H1 (cell line): ENCODE data around the gene MICU2. TPM values are rescaled to one million over a fixed set of nuclear protein-coding genes. Genes with fewer than 3 reads are reported as not detected.

ENCODE experiments used
- CTCF ChIA-PET: fragments of 300-600 bp; sonication (Branson Sonifier 250); formaldehyde crosslinking; loops from one replicate; lab custom pipeline; 2021; ENCODE audit not compliant: partially characterized antibody; lab: Charles Lee
- POLR2A ChIA-PET: fragments of 300-600 bp; sonication (Branson Sonifier 250); formaldehyde crosslinking; loops from one replicate; lab custom pipeline; 2021; ENCODE audit warnings: inconsistent platforms; ENCODE audit not compliant: partially characterized antibody; lab: Charles Lee
- DNase-seq, 2 experiments: peaks; one replicate each; pipeline versions ENCODE4 v3.0.0 to v3.0.0-alpha.2; 2010 to 2022; ENCODE audit warnings: low spot score in 2 of 2, low read depth in 1 of 2, mixed read lengths in 1 of 2
- FAIRE-seq: peaks from 2 replicates; lab custom pipeline; 2011; peaks lifted over from hg19 to GRCh38; lab: Jason Lieb, UNC
- H2AFZ ChIP-seq: 2 replicates; pipeline ENCODE4 v1.8.1; 2012; ENCODE audit warnings: low read length, inconsistent platforms
- H2AK5ac ChIP-seq: 2 replicates; pipeline ENCODE4 v1.6.1; 2013; ENCODE audit warnings: low read depth, low read length
- H2BK120ac ChIP-seq: replicated peaks from 2 replicates; pipeline ENCODE3; 2013; ENCODE audit warnings: low read depth, low read length, inconsistent platforms
- H2BK12ac ChIP-seq: 2 replicates; pipeline ENCODE4 v1.6.1; 2013; ENCODE audit warnings: low read depth, low read length
- H2BK15ac ChIP-seq: 2 replicates; pipeline ENCODE4 v1.6.1; 2013; ENCODE audit warnings: low read length
- H2BK20ac ChIP-seq: 2 replicates; pipeline ENCODE4 v1.6.1; 2013; ENCODE audit warnings: low read length
- H2BK5ac ChIP-seq: 2 replicates; pipeline ENCODE4 v1.6.1; 2013; ENCODE audit warnings: low read depth, low read length
- H3K14ac ChIP-seq: 2 replicates; pipeline ENCODE4 v1.6.1; 2013; ENCODE audit warnings: inconsistent platforms; ENCODE audit not compliant: insufficient read length
- H3K18ac ChIP-seq: 2 replicates; pipeline ENCODE4 v1.6.1; 2013; ENCODE audit warnings: low read length; ENCODE audit errors: extremely low read depth
- H3K23ac ChIP-seq: 2 replicates; pipeline ENCODE4 v1.6.1; 2013; ENCODE audit warnings: inconsistent platforms; ENCODE audit not compliant: insufficient read length
- H3K23me2 ChIP-seq: 2 replicates; pipeline ENCODE4 v1.6.1; 2013; ENCODE audit warnings: low read depth, low read length
- H3K27ac ChIP-seq: 2 replicates; pipeline ENCODE4 v1.6.1; 2011; ENCODE audit warnings: low read depth, low read length, inconsistent platforms
- H3K27me3 ChIP-seq, 4 experiments: replicated peaks in 1 of 4; 1 replicate in 1 of 4; 2 replicates in 3 of 4; pipeline versions ENCODE4 v1.6.1 to v1.8.1; 2011 to 2013; ENCODE audit warnings: low read length in 3 of 4, mild to moderate bottlenecking in 3 of 4, inconsistent platforms in 2 of 4, mixed read lengths in 2 of 4, moderate library complexity in 1 of 4; ENCODE audit not compliant: control insufficient read depth in 3 of 4, insufficient read depth in 3 of 4; ENCODE audit errors: extremely low read depth in 1 of 4
- H3K36me3 ChIP-seq, 4 experiments: 2 replicates each; pipeline versions ENCODE4 v1.6.1 to v1.8.1; 2011 to 2013; ENCODE audit warnings: mild to moderate bottlenecking in 4 of 4, low read length in 3 of 4, moderate library complexity in 2 of 4, control low read depth in 1 of 4, inconsistent platforms in 1 of 4; ENCODE audit not compliant: insufficient read depth in 4 of 4, control insufficient read depth in 2 of 4
- H3K4ac ChIP-seq: replicated peaks from 2 replicates; pipeline ENCODE3; 2013; ENCODE audit warnings: low read length, low read depth, mixed read lengths, inconsistent platforms; ENCODE audit not compliant: insufficient read length
- H3K4me1 ChIP-seq, 4 experiments: replicated peaks in 1 of 4; 1 replicate in 1 of 4; 2 replicates in 3 of 4; pipeline versions ENCODE4 v1.6.1 to v1.8.1; 2011 to 2013; ENCODE audit warnings: low read length in 3 of 4, inconsistent platforms in 2 of 4, mixed read lengths in 1 of 4; ENCODE audit not compliant: insufficient read depth in 4 of 4, control insufficient read depth in 3 of 4
- H3K4me2 ChIP-seq, 2 experiments: 2 replicates each; pipeline versions ENCODE4 v1.6.1 to v1.8.1; 2011 to 2013; ENCODE audit warnings: low read depth in 2 of 2, low read length in 2 of 2, control low read depth in 1 of 2, inconsistent platforms in 1 of 2, mild to moderate bottlenecking in 1 of 2; ENCODE audit not compliant: insufficient read depth in 1 of 2
- H3K4me3 ChIP-seq, 4 experiments: fragments of 200-600, 300-600 bp in 1 of 4; sonication (generic), shearing (Covaris generic), sonication (Bioruptor Twin) in 1 of 4; 2 replicates each; pipeline versions ENCODE4 v1.5.1 to v1.8.1; 2011 to 2016; ENCODE audit warnings: low read length in 4 of 4, low read depth in 3 of 4, control low read depth in 2 of 4, inconsistent platforms in 2 of 4, mild to moderate bottlenecking in 2 of 4, mixed read lengths in 1 of 4, moderate library complexity in 1 of 4; ENCODE audit not compliant: insufficient read depth in 2 of 4; ENCODE audit errors: extremely low read depth in 1 of 4
- H3K56ac ChIP-seq: replicated peaks from 2 replicates; pipeline ENCODE3; 2013; ENCODE audit warnings: low read depth, mild to moderate bottlenecking, mixed read lengths, low read length, inconsistent platforms; ENCODE audit not compliant: insufficient read length
- H3K79me1 ChIP-seq: 2 replicates; pipeline ENCODE4 v1.6.1; 2013; ENCODE audit warnings: low read depth, low read length, control low read depth
- H3K79me2 ChIP-seq, 2 experiments: 2 replicates each; pipeline versions ENCODE4 v1.6.1 to v1.8.1; 2012 to 2013; ENCODE audit warnings: low read length in 2 of 2, mild to moderate bottlenecking in 2 of 2, inconsistent platforms in 1 of 2; ENCODE audit not compliant: insufficient read depth in 2 of 2, control insufficient read depth in 1 of 2
- H3K9ac ChIP-seq, 4 experiments: replicated peaks in 1 of 4; 1 replicate in 1 of 4; 2 replicates in 3 of 4; pipeline versions ENCODE4 v1.6.1 to v1.8.1; 2011 to 2013; ENCODE audit warnings: low read depth in 3 of 4, low read length in 3 of 4, control low read depth in 2 of 4, mild to moderate bottlenecking in 2 of 4, moderate library complexity in 2 of 4, inconsistent platforms in 1 of 4; ENCODE audit errors: extremely low read depth in 1 of 4
- H3K9me3 ChIP-seq, 2 experiments: 2 replicates each; pipeline versions ENCODE4 v1.6.1 to v1.8.1; 2012 to 2013; ENCODE audit warnings: mild to moderate bottlenecking in 2 of 2, moderate library complexity in 2 of 2, control low read depth in 1 of 2, inconsistent platforms in 1 of 2, low read depth in 1 of 2, low read length in 1 of 2, mixed read lengths in 1 of 2; ENCODE audit not compliant: insufficient read depth in 2 of 2
- H4K20me1 ChIP-seq, 2 experiments: replicated peaks in 1 of 2; 2 replicates each; pipeline versions ENCODE3 to v1.8.1; 2011 to 2013; ENCODE audit warnings: inconsistent platforms in 2 of 2, low read length in 2 of 2, mild to moderate bottlenecking in 1 of 2; ENCODE audit not compliant: insufficient read depth in 2 of 2, control insufficient read depth in 1 of 2
- H4K5ac ChIP-seq: 2 replicates; pipeline ENCODE4 v1.6.1; 2013; ENCODE audit warnings: low read length, low read depth, mixed read lengths, inconsistent platforms; ENCODE audit not compliant: insufficient read length
- H4K8ac ChIP-seq: 2 replicates; pipeline ENCODE4 v1.8.0; 2013; ENCODE audit warnings: mild to moderate bottlenecking, moderate library complexity, low read length, inconsistent platforms; ENCODE audit not compliant: insufficient read depth; ENCODE audit errors: extremely low read depth
- H4K91ac ChIP-seq: replicated peaks from 2 replicates; pipeline ENCODE3; 2013; ENCODE audit warnings: low read length, mixed read lengths, inconsistent platforms; ENCODE audit not compliant: insufficient read length
- FOSL1 ChIP-seq: IDR thresholded peaks from 2 replicates; pipeline ENCODE4 v1.6.1; 2011; ENCODE audit warnings: mild to moderate bottlenecking, low read depth, low read length, moderate library complexity; ENCODE audit not compliant: insufficient read depth
- HDAC2 ChIP-seq, 2 experiments: fragments of 300-600 bp in 1 of 2; sonication (generic) in 1 of 2; IDR thresholded peaks; 2 replicates each; pipeline ENCODE4 v1.6.1; 2011 to 2012; ENCODE audit warnings: low read depth in 2 of 2, low read length in 2 of 2, mild to moderate bottlenecking in 2 of 2, moderate library complexity in 2 of 2, borderline replicate concordance in 1 of 2, inconsistent platforms in 1 of 2
- SP4 ChIP-seq: IDR thresholded peaks from 2 replicates; pipeline ENCODE4 v1.6.1; 2012; ENCODE audit warnings: low read length, inconsistent platforms
- WGBS, 2 experiments: shearing (Covaris generic) in 1 of 2; methylation state at CpG; one replicate each; pipeline versions ENCODE4 v1.1.6 to v1.1.7; 2013 to 2015; ENCODE audit warnings: low lambda C conversion rate in 2 of 2, mixed read lengths in 2 of 2, inconsistent platforms in 1 of 2, low coverage in 1 of 2, missing lambda C conversion rate in 1 of 2; ENCODE audit not compliant: insufficient replicate concordance in 2 of 2, insufficient coverage in 1 of 2, insufficient read length in 1 of 2; ENCODE audit errors: extremely low coverage in 1 of 2, missing lambda C conversion rate in 1 of 2; 5-methylcytosine and 5-hydroxymethylcytosine counted together
- polyA plus RNA-seq, 7 experiments: library from polyadenylated mRNA; depleted of rRNA in 3 of 7; stranded (reverse) in 5 of 7; unstranded in 2 of 7; fragments of >200 nt in 5 of 7; fragments of 200-250 nt in 2 of 7; gene quantifications; 1 replicate in 5 of 7; 2 replicates in 1 of 7; 4 replicates in 1 of 7; pipeline versions ENCODE4 v1.2.1 to v1.2.3, GENCODE V29; 2011 to 2013; ENCODE audit warnings: missing spikeins in 2 of 7, mixed read lengths in 2 of 7
- total RNA-seq: library from RNA; stranded (reverse); fragmentation: NEBNext Ultra II Directional; extraction: Animal tissue kit (Norgen Biotek cat#: 25700); gene quantifications from 2 replicates; pipeline ENCODE4 v1.2.1, GENCODE V29; 2021

MICU2 gene
- total and polyA plus RNA-seq, 2 of the 8 experiments (the other 6 are each of a cell fraction or from before 2014, with no cell fraction given) = 34.6 to 36.5 TPM

DNA sequence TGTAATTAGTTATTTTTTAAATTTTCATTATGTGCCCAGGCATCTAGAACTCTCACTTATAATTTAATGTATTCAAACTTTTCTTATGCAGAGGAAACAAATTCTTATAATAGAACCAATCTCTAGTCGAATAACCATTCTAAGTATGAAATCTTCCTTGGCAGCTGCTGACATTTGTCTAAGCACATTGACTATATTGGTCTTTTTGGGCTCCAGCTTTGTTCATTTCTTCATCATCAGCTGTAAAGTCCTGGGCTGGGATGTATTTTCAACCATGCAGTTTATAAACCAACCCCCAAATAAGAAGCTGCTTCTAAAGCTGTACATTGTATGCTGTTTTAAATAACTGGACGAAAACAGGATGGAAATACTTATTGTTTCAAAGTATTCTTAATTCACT is 2.3 kb upstream of the MICU2 start:
- no peak overlapping the region for H2AFZ ChIP-seq
- no peaks in the 10 kb centered on the region for H3K36me3 ChIP-seq
- FAIRE-seq = no peak
- H3K23me2 ChIP-seq = no peaks in the 10 kb centered on the region
- no peak overlapping the region for H3K23ac ChIP-seq
- H3K27me3 ChIP-seq = peaks cover 0 to 2% (median 0%) of the 10 kb centered on the region in 4 experiments; a peak in 1 of 7 replicates
- no peak overlapping the region for H4K8ac ChIP-seq
- H3K4me2 ChIP-seq = no peak overlapping the region
- H2BK15ac ChIP-seq = no peak overlapping the region
- no peaks in the 10 kb centered on the region for H3K9me3 ChIP-seq
- no peak overlapping the region for H2BK120ac ChIP-seq
- no peaks in the 10 kb centered on the region for H3K4me1 ChIP-seq
- peaks cover 0 to 14% of the 10 kb centered on the region in 2 experiments; a peak in 2 of 4 replicates for H3K79me2 ChIP-seq
- peaks cover 0 to under 1% of the 10 kb centered on the region in 2 experiments for H4K20me1 ChIP-seq
- ChIA-PET POLR2A (no interaction called here), CTCF (interaction anchor here (1.7 kb wide), 1 partner anchor 30 kb away, joined by 4 read pairs; no protein-coding TSS in a partner anchor)
- no peak for TF ChIP-seq SP4
- no peak for TF ChIP-seq FOSL1
- TF ChIP-seq HDAC2 (IDR thresholded peaks at IDR 0.05; ENCODE audit: borderline replicate concordance in 1 of 2, low read depth in 2 of 2, low read length in 2 of 2) = no peak
- H3K4me3 ChIP-seq = no peak overlapping the region
- WGBS, 2 experiments = 80% methylated on average over 2 of the region's 2 CpGs; no CpG with 5 or more reads in 1 of the 2 experiments
- DNase-seq = no peak
- H4K5ac ChIP-seq = no peak overlapping the region
- no peak overlapping the region for H3K56ac ChIP-seq
- H2AK5ac ChIP-seq = no peak overlapping the region
- H3K79me1 ChIP-seq = no peaks in the 10 kb centered on the region
- no peak overlapping the region for H2BK12ac ChIP-seq
- no peak overlapping the region for H4K91ac ChIP-seq
- H3K18ac ChIP-seq = no peak overlapping the region
- H3K4ac ChIP-seq = no peak overlapping the region
- no peak overlapping the region for H3K9ac ChIP-seq
- no peak overlapping the region for H3K27ac ChIP-seq
- H2BK5ac ChIP-seq = no peak overlapping the region
- H2BK20ac ChIP-seq = no peak overlapping the region
- H3K14ac ChIP-seq = no peak overlapping the region
